HG03354 (cell line): ENCODE data around the gene PMM1.
"Not testable (repeated sequence)": the region's sequence is repeated elsewhere in the genome, so short reads cannot be mapped to it uniquely, and the experiment has no call there.

ENCODE experiments used
- ATAC-seq: cut with Tn5 transposase; IDR thresholded peaks from one replicate; pipeline ENCODE4 v1.9.1; 2021; ENCODE audit warnings: mild to moderate bottlenecking; ENCODE audit not compliant: unreplicated experiment, poor library complexity, severe bottlenecking

The PMM1 gene

DNA sequence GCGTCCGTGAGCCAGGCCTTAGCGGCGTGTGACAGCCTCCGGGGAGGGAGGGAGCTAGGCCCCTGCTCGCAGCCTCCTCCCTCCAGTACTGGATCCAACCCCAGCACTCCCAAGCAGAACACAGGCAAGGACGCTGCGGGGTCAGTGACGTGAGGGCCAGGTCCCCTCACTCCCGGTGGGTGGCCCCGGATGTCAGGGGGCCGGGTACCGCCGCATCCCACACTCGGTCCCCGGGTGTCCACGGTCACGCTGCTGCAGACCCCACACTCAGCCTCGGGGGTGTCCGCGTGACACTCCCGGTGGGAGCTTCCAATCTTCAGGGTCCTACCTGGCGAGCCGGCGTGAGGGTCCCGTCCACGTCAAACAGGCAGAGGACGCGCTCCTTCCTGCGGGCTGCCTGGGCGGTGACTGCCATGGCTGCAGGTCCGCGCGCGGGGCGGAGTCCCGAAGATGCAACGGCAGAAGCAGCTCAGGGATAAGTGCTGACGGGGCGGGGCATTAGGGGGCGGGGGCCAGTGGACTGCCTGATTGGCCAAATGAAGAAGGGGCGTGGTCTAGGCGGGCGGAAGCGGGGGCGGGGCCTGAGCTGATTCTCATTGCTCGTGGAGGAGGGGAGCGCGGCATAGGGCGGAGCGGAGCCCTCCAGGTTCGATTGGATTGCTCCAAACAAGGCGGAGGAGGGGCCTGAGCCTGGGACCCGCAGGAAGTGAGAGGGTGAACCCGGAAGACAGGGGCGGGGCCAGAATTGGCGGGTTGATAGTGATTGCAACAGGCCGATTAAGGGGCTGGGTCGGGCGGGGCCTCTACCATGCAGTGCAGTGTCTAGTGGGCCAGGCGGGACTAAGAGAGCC lies at the start of gene PMM1:
Gene PMM1 (minus strand): TSS at position 450 of the 851 bp plus-strand sequence. CDS start 35 bp downstream, at position 415.
- peak; percentile 92 for ATAC-seq

- no peak for ATAC-seq
Observed at GRCh38 chr22:41638748-41639147, 49.1 kb upstream of the PMM1 start.

DNA sequence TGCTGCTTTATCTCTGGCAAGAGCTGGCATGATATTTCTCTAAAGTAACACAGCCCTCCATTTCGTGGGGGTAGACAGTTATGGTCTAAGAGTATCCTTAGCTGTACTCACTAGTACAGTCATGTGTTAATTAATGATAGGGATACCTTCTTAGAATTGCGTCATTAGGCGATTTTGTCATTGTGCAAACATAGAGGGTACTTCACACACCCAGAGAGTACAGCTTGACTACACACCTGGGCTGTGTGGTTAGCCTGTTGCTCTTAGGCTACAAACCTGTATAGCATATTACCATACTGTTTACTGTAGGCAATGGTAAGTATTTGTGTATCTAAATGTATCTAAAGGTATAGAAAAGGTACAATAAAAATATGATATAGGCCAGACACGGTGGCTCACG lies 48.5 kb upstream of the PMM1 start:
- ATAC-seq = no peak

GRCh38 chr22:41637623-41638022 lies 48.0 kb upstream of the PMM1 start:
- not testable (repeated sequence) for ATAC-seq

DNA sequence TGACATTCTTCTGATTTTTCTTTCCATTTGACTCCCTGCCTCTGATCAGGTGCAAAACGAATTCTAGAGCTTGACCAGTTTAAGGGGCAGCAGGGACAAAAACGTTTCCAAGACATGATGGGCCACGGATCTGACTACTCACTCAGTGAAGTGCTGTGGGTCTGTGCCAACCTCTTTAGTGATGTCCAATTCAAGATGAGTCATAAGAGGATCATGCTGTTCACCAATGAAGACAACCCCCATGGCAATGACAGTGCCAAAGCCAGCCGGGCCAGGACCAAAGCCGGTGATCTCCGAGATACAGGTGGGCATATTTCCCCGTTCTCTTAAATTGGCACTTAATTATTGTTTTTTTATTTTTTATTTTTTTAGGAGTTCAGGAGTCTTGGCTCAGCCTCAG lies 46.8 kb upstream of the PMM1 start:
- no peak for ATAC-seq

DNA sequence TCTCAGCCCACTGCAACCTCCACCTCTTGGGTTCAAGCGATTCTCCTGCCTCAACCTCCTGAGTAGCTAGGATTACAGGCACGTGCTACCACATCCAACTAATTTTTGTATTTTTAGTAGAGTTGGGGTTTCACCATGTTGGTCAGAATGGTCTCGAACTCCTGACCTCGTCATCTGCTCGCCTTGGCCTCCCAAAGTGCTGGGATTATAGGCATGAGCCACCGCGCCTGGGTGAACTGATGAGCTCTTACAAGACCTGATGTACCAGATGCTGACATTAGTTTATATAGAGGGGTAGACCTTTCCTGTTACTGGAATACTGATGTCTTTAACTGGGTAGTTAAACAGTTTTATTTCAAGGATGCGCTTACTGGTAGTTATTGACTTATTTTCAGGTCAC lies 45.0 kb upstream of the PMM1 start:
- ATAC-seq = not testable (repeated sequence)

GRCh38 chr22:41631615-41632014 lies 42.0 kb upstream of the PMM1 start:
- ATAC-seq = not testable (repeated sequence)

DNA sequence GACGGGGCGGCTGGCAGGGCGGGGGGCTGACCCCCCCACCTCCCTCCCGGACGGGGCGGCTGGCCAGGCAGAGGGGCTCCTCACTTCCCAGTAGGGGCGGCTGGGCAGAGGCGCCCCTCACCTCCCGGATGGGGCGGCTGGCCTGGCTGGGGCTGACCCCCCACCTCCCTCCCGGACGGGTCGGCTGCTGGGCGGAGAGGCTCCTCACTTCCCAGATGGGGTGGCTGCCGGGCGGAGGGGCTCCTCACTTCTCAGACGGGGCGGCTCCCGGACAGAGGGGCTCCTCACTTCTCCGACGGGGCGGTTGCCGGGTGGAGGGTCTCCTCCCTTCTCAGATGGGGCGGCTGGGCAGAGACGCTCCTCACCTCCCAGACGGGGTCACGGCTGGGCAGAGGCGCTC lies 41.5 kb upstream of the PMM1 start:
- not testable (repeated sequence) for ATAC-seq

DNA sequence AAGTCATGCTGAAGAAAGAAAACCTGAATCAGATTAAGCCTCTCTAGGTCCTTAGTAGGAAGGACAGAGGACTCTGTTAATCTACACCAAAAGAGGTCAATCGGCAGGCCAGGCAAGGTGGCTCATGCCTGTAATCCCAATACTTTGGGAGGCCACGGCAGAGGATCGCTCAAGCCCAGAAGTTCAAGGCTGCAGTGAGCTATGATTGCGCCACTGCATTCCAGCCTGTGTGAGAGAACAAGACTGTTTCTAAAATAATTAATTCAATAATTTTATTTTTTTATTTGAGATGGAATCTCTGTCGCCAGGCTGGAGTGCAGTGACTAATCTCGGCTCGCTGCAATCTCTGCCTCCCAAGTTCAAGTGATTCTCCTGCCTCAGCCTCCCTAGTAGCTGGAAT lies 35.9 kb upstream of the PMM1 start:
- ATAC-seq = no peak

- no peak for ATAC-seq
Observed at GRCh38 chr22:41621911-41622179, 32.2 kb upstream of the PMM1 start.

- ATAC-seq = peak; percentile 83
Observed at GRCh38 chr22:41621099-41621910, 31.7 kb upstream of the PMM1 start, which contains the start of gene XRCC6. Gene XRCC6, plus strand, starts transcription at chr22:41621295. Its CDS starts 710 bp downstream, at chr22:41622005.

DNA sequence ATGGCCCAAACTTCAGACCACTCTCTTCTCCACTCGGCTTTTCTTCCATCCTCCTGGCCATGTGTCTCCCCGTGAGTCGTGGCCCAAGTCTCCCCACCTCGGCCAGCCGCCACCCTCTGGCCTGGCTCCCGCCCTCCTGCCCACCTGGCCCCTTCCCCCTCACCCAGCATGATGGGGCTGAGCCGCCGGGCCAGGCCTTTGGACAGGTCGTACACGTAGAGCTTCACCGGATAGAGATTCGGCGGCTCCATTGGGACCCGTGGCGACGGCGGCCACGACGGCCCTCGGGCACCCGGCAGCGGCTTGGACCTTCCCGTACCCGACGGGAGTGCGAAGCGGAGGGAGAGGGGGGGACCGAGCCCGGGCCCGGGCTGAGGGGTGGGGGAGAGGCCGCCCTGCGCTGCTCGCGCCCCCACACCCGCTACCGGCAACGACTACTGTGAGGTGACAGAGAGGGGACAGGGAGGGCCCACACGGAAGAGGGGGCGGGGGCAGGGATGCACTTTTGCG lies 31.0 kb upstream of the PMM1 start, which contains the start of gene DESI1:
Gene DESI1 (minus strand): TSS at position 455 of the 510 bp plus-strand sequence. CDS start 204 bp downstream, at position 251.
- ATAC-seq = peak; percentile 28

GRCh38 chr22:41619979-41620588 lies 30.4 kb upstream of the PMM1 start:
- peak; percentile 21 for ATAC-seq

- no peak for ATAC-seq
Observed at GRCh38 chr22:41613456-41613855, 23.8 kb upstream of the PMM1 start.

- no peak for ATAC-seq
Observed at GRCh38 chr22:41612603-41613306, 23.1 kb upstream of the PMM1 start.

DNA sequence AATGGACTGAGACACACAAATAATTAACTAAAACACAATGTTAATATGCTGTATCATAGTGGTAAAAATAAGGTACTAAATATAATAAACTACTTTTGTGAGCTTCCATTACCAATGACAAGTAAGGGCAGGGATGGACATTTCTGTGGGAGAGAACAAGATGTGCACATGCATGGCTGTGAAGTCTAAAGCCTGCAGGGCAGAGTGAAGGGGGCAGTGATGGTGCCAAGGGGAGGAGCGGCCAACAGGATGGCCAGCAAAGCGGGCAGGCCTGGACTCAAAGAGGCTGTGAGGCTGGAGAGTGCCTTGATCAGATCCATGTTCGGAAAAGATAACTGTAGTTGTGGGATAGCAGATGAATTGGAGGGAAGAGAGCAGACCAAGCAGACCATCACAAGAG lies 18.7 kb upstream of the PMM1 start:
- ATAC-seq = no peak

DNA sequence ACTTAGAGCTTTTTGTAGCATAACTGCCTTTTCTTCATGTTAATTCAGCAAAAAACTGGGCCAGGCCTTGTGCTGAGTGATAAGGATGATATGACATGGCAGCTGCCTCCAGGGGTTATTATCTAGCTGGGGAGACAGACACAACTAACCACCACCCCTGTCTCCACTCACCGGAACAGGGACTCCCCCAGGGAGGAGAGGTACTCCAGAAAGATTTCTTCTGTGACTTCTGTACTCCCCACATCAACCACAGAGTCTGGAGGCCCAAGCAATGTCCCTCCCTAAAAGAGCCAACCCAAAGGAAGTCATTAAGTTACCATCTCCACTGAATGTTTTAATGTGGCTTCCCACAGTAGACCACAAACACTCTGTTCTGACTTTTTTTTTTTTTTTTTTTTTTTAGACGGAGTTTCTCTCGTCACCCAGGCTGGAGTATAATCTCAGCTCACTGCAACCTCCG lies 14.3 kb upstream of the PMM1 start:
- no peak for ATAC-seq

GRCh38 chr22:41600976-41601375 lies 11.3 kb upstream of the PMM1 start:
- no peak for ATAC-seq

GRCh38 chr22:41598891-41599635 lies 9.4 kb upstream of the PMM1 start:
- ATAC-seq = no peak
